Heart left ventricle (tissue), 13 donors: ENCODE measurements around the gene FNDC10.

Experiments used
- POLR2A ChIP-seq, 2 donors: fragments of 450-650 bp; IDR thresholded peaks; one replicate each; pipeline ENCODE4 v1.6.1; 2017; ENCODE audit warnings: antibody characterized with exemption in 2 of 2, mild to moderate bottlenecking in 2 of 2, moderate library complexity in 2 of 2
- TF ChIP-seq, protein P1 (sequence below), 12 donors: fragments of 200-600 bp; sonication (generic) in 4 of 12; IDR thresholded peaks; one replicate each; pipeline versions ENCODE4 v1.5.0 to v1.8.0; 2018 to 2022; ENCODE audit warnings: antibody characterized with exemption in 12 of 12, mild to moderate bottlenecking in 5 of 12
- donor health status: ischemic (EF 13 %, LVEDD 7.1; RV severe dilation, severe dysfunction).
- donor health status: DM: no; HTN: yes; CAD: no.
- donor health status: DM: no; HTN: no; CAD: no.
- donor health status: ischemic (EF 25% LVEDD 6.9; RV normal size, moderate dysfunction).
- donor health status: ischemic (EF 25% LVEDD 5.7; RV mildly dilated, moderate dysfunction).
- donor health status: ischemic (EF 35%, LVEDD 5.7; RV mildly dilated, moderate dysfunction).
- donor health status: nonischemic (EF 11% LVEDD 7.7; RV severe dilation, severe dysfunction).
- donor health status: DM: yes; HTN: yes; CAD: no.
- donor health status: PGD.
- donor health status: ischemic (EF 29% LVEDD 5.4; RV normal size, mild dysfunction).
- donor health status: nonischemic (EF 23%, LVEDD 6.1; RV moderate dilation, normal function).

- TF ChIP-seq, protein P1, sequence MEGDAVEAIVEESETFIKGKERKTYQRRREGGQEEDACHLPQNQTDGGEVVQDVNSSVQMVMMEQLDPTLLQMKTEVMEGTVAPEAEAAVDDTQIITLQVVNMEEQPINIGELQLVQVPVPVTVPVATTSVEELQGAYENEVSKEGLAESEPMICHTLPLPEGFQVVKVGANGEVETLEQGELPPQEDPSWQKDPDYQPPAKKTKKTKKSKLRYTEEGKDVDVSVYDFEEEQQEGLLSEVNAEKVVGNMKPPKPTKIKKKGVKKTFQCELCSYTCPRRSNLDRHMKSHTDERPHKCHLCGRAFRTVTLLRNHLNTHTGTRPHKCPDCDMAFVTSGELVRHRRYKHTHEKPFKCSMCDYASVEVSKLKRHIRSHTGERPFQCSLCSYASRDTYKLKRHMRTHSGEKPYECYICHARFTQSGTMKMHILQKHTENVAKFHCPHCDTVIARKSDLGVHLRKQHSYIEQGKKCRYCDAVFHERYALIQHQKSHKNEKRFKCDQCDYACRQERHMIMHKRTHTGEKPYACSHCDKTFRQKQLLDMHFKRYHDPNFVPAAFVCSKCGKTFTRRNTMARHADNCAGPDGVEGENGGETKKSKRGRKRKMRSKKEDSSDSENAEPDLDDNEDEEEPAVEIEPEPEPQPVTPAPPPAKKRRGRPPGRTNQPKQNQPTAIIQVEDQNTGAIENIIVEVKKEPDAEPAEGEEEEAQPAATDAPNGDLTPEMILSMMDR (IDR thresholded peaks at IDR 0.05): no peak
- no peak for TF ChIP-seq POLR2A (IDR thresholded peaks at IDR 0.05)
These were observed 5.8 kb upstream of the FNDC10 start for GRCh38 chr1:1605724-1606123.
